GM13976 (cell line): ENCODE results near the gene BMPR1B.

Experiments used
- DNase-seq: peaks from one replicate; pipeline ENCODE4 v3.0.0; 2012; ENCODE audit warnings: low spot score
- CTCF ChIP-seq: IDR thresholded peaks from 2 replicates; pipeline ENCODE4 v1.5.1; 2012; ENCODE audit warnings: borderline replicate concordance, mild to moderate bottlenecking; ENCODE audit not compliant: insufficient read depth; ENCODE audit errors: extremely low read depth, missing control alignments, control extremely low read depth
- in situ Hi-C: fragments of 300-500 bp; cut with MboI; formaldehyde crosslinking; loops from one replicate; pipeline ENCODE4 v1.12.0; 2022; ENCODE audit warnings: low sequenced_read_pairs, mixed read lengths, inconsistent platforms; ENCODE audit not compliant: unreplicated experiment

BMPR1B gene

GRCh38 chr4:94722748-94723147 is 35.0 kb upstream of the BMPR1B start:
- in situ Hi-C loops, result no loop called here
- no peak for TF ChIP-seq CTCF
- no peak for DNase-seq

- TF ChIP-seq CTCF, result no peak
- DNase-seq, result no peak
- in situ Hi-C loops, result no loop called here
Measured at GRCh38 chr4:94724016-94724790, 33.6 kb upstream of the BMPR1B start.

GRCh38 chr4:94726524-94727123 is 31.1 kb upstream of the BMPR1B start:
- DNase-seq, result no peak
- in situ Hi-C loops, result no loop called here
- TF ChIP-seq CTCF, result no peak

- in situ Hi-C loops, result no loop called here
- no peak for DNase-seq
Measured at GRCh38 chr4:94728056-94728766, 29.5 kb upstream of the BMPR1B start.

GRCh38 chr4:94732358-94732698 is 25.4 kb upstream of the BMPR1B start:
- in situ Hi-C loops, result no loop called here
- no peak for DNase-seq
- no peak for TF ChIP-seq CTCF

More at GRCh38 chr4:94728056-94728766, 29.5 kb upstream of the BMPR1B start:
- no peak for TF ChIP-seq CTCF

- DNase-seq, result no peak
- TF ChIP-seq CTCF, result no peak
- in situ Hi-C loops, result no loop called here
Measured at GRCh38 chr4:94739741-94740140, 18.0 kb upstream of the BMPR1B start.
